ENCODE results near the gene PIK3C2B. TPM values are rescaled to one million over a fixed set of nuclear protein-coding genes. Genes with fewer than 3 reads are reported as not detected.

The PIK3C2B gene
- total RNA-seq, 2 experiments from 2014 or later, result 61.0 to 65.4 TPM

GRCh38 chr1:204473400-204473965 lies 21.1 kb downstream of the PIK3C2B start:
- peaks cover 39% of the 10 kb centered on the region for H3K4me1 Mint-ChIP-seq (ENCODE audit: low read depth)
- DNase-seq, result no peak
- no peak overlapping the region for H3K27ac Mint-ChIP-seq
- peaks cover 13% of the 10 kb centered on the region for H3K36me3 Mint-ChIP-seq (ENCODE audit: low read depth)
- H3K4me3 Mint-ChIP-seq, result no peak overlapping the region
- no peaks in the 10 kb centered on the region for H3K9me3 Mint-ChIP-seq
- CTCF ChIA-PET, result interaction anchor here (0.6 to 1.4 kb wide), 3 partner anchors 13 to 43 kb away, joined by 3 to 4 read pairs (median 4); no protein-coding TSS in a partner anchor
- H3K27me3 Mint-ChIP-seq (ENCODE audit: low read depth), result no peaks in the 10 kb centered on the region
- intact Hi-C loops (cut with micrococcal nuclease), result no loop called here

GRCh38 chr1:204472660-204473059 lies 21.9 kb downstream of the PIK3C2B start:
- DNase-seq, result no peak
- H3K9me3 Mint-ChIP-seq, result no peaks in the 10 kb centered on the region
- intact Hi-C loops (cut with micrococcal nuclease), result no loop called here
- no peaks in the 10 kb centered on the region for H3K27me3 Mint-ChIP-seq (ENCODE audit: low read depth)
- peaks cover 13% of the 10 kb centered on the region for H3K36me3 Mint-ChIP-seq (ENCODE audit: low read depth)
- H3K4me1 Mint-ChIP-seq (ENCODE audit: low read depth), result peaks cover 33% of the 10 kb centered on the region
- H3K4me3 Mint-ChIP-seq, result no peak overlapping the region
- CTCF ChIA-PET, result no interaction called here
- H3K27ac Mint-ChIP-seq, result no peak overlapping the region

DNA sequence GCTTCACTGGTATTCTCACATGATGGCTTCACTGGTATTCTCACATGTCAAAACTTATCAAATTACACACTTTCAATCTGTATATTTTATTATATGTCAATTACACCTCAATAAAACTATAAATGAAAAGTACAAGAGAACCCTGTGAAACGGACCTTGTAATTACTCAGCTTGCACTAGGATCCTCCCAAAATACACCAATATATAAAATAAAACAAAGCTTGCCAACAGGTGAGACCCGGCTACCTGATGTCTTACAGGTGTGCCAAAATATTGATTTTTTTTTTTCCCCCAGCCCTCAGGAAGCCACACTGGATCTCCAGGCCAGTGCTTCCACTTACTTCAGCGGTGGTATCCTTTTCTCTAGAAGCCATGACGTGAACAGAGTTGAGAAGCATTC lies 22.9 kb downstream of the PIK3C2B start:
- intact Hi-C loops (cut with micrococcal nuclease), result no loop called here
- Mint-ChIP-seq H3K9me3 (no peaks in the 10 kb centered on the region), H3K36me3 (ENCODE audit: low read depth) (peaks cover 13% of the 10 kb centered on the region), H3K4me3 (no peak overlapping the region), H3K27me3 (ENCODE audit: low read depth) (no peaks in the 10 kb centered on the region), H3K27ac (no peak overlapping the region), H3K4me1 (ENCODE audit: low read depth) (peaks cover 25% of the 10 kb centered on the region)
- CTCF ChIA-PET, result interaction anchor here (1.3 kb wide), 1 partner anchor 21 kb away, joined by 4 read pairs; no protein-coding TSS in a partner anchor
- no peak for DNase-seq

DNA sequence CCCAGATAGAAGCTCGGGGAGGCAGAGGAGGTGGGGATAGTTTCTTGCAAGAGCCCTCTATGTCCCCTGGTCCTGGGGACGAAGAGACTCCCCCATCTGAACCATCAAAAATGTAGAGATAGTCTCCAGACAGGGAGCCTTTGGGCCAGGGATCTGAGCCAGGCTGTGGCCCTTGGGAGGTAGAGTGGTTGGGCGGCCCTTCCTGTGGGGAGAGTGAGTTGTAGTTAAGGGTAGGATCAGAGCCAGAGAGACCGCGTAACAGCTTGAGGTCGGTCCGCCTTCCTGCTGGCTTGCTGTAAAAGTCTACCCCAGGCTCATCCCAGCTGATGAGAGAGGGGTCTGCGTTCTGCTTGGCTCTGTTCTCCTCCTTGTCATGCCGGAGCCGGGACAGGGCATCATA lies 25.3 kb downstream of the PIK3C2B start:
- no peak for DNase-seq
- CTCF ChIA-PET, result interaction anchor here (0.7 to 2.1 kb wide), 2 partner anchors 24 to 45 kb away, joined by 3 to 6 read pairs; partner anchors contain the start of gene PIK3C2B
- H3K4me3 Mint-ChIP-seq, result no peak overlapping the region
- no peaks in the 10 kb centered on the region for H3K27me3 Mint-ChIP-seq (ENCODE audit: low read depth)
- H3K36me3 Mint-ChIP-seq (ENCODE audit: low read depth), result peaks cover 13% of the 10 kb centered on the region
- H3K27ac Mint-ChIP-seq, result no peak overlapping the region
- intact Hi-C loops (cut with micrococcal nuclease), result no loop called here
- no peaks in the 10 kb centered on the region for H3K9me3 Mint-ChIP-seq
- H3K4me1 Mint-ChIP-seq (ENCODE audit: low read depth), result peaks cover 26% of the 10 kb centered on the region

DNA sequence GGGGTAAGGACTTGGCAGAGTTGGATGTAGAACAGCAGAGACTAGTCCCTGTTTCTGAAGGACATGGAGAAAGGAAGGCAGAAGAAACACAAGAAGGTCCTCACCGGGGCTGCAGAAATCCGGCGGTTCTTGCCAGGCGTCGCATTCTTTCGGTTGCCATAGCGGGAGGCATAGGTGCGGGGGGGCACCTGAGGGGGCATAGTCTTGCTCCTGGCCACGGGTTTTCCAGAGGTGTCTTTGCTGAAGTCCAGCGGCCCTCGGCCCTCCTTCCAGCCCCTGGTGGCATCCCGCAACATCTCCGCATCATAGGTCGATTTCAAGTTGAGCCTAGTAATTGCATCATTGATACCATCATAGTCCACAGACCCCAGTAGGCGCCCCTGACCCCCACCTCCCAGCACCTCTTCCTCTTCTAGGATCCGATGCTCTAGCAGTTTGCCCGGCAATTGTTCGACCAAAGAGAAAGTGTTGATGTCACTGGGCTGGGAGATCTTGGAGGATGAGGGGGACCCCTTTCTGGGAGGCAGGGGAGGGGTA lies 25.8 kb downstream of the PIK3C2B start:
- Mint-ChIP-seq H3K4me3 (no peak overlapping the region), H3K36me3 (ENCODE audit: low read depth) (peaks cover 17% of the 10 kb centered on the region), H3K4me1 (ENCODE audit: low read depth) (peaks cover 29% of the 10 kb centered on the region), H3K27ac (no peak overlapping the region), H3K9me3 (no peaks in the 10 kb centered on the region), H3K27me3 (ENCODE audit: low read depth) (no peaks in the 10 kb centered on the region)
- no peak for DNase-seq
- intact Hi-C loops (cut with micrococcal nuclease), result no loop called here
- CTCF ChIA-PET, result interaction anchor here (0.7 to 2.1 kb wide), 2 partner anchors 25 to 46 kb away, joined by 3 to 6 read pairs; partner anchors contain the start of gene PIK3C2B

DNA sequence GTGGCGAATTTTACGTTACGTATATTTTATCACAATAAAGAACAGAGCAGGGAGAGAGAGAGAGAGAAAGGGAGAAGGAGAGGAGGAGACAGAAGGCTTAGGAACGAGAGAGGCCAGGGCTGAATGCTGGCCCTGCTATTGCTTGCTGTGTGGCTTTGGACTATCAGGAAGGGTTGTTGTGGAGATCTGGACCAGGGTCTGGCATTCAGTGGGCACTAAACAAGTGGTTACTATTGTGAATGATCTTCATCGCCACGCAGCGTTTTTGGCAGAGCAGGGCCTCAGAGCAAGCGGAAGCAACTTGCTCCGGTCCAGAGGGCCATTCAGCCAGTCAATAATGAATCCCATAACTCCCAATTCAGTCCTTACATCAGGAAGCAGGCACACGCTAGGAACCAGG lies 26.4 kb downstream of the PIK3C2B start:
- Mint-ChIP-seq H3K27ac (no peak overlapping the region), H3K36me3 (ENCODE audit: low read depth) (peaks cover 18% of the 10 kb centered on the region), H3K4me3 (no peak overlapping the region), H3K4me1 (ENCODE audit: low read depth) (peaks cover 35% of the 10 kb centered on the region), H3K9me3 (no peaks in the 10 kb centered on the region), H3K27me3 (ENCODE audit: low read depth) (no peaks in the 10 kb centered on the region)
- DNase-seq, result no peak
- intact Hi-C loops (cut with micrococcal nuclease), result no loop called here
- CTCF ChIA-PET, result interaction anchor here (1.9 kb wide), 1 partner anchor 11 kb away, joined by 4 read pairs; no protein-coding TSS in a partner anchor

- CTCF ChIA-PET, result interaction anchor here (0.6 to 2.1 kb wide), 9 partner anchors 10 to 340 kb away, joined by 3 to 10 read pairs (median 4); no protein-coding TSS in a partner anchor
- Mint-ChIP-seq H3K4me3 (no peak overlapping the region), H3K27ac (peak overlapping the region; percentile 31), H3K36me3 (ENCODE audit: low read depth) (peaks cover 22% of the 10 kb centered on the region), H3K27me3 (ENCODE audit: low read depth) (no peaks in the 10 kb centered on the region), H3K9me3 (no peaks in the 10 kb centered on the region), H3K4me1 (ENCODE audit: low read depth) (peaks cover 48% of the 10 kb centered on the region)
- intact Hi-C loops (cut with micrococcal nuclease), result no loop called here
- no peak for DNase-seq
These were observed 27.9 kb downstream of the PIK3C2B start for GRCh38 chr1:204466416-204467405.

- H3K9me3 Mint-ChIP-seq, result no peaks in the 10 kb centered on the region
- intact Hi-C loops (cut with micrococcal nuclease), result loop anchor here (2.0 kb wide), 1 partner anchor 19 kb away; no protein-coding TSS in a partner anchor
- H3K4me1 Mint-ChIP-seq (ENCODE audit: low read depth), result peaks cover 58% of the 10 kb centered on the region
- H3K27me3 Mint-ChIP-seq (ENCODE audit: low read depth), result no peaks in the 10 kb centered on the region
- no peak overlapping the region for H3K4me3 Mint-ChIP-seq
- no peak for DNase-seq
- H3K36me3 Mint-ChIP-seq (ENCODE audit: low read depth), result peaks cover 28% of the 10 kb centered on the region
- CTCF ChIA-PET, result interaction anchor here (0.7 to 2.1 kb wide), 6 partner anchors 11 to 68 kb away, joined by 3 to 10 read pairs (median 4); no protein-coding TSS in a partner anchor
- H3K27ac Mint-ChIP-seq, result peak overlapping the region; percentile 76
These were observed 28.8 kb downstream of the PIK3C2B start for GRCh38 chr1:204465546-204466415.

GRCh38 chr1:204464701-204465100 lies 29.9 kb downstream of the PIK3C2B start:
- intact Hi-C loops (cut with micrococcal nuclease), result loop anchor here (1.0 to 2.0 kb wide), 3 partner anchors 11 to 30 kb away; partner anchors contain the start of gene PIK3C2B
- Mint-ChIP-seq H3K9me3 (no peaks in the 10 kb centered on the region), H3K4me3 (no peak overlapping the region), H3K27me3 (ENCODE audit: low read depth) (no peaks in the 10 kb centered on the region), H3K27ac (peak overlapping the region; percentile 76), H3K4me1 (ENCODE audit: low read depth) (peaks cover 59% of the 10 kb centered on the region), H3K36me3 (ENCODE audit: low read depth) (peaks cover 34% of the 10 kb centered on the region)
- no peak for DNase-seq
- CTCF ChIA-PET, result interaction anchor here (1.1 to 2.1 kb wide), 3 partner anchors 14 to 66 kb away, joined by 3 to 10 read pairs (median 4); no protein-coding TSS in a partner anchor

DNA sequence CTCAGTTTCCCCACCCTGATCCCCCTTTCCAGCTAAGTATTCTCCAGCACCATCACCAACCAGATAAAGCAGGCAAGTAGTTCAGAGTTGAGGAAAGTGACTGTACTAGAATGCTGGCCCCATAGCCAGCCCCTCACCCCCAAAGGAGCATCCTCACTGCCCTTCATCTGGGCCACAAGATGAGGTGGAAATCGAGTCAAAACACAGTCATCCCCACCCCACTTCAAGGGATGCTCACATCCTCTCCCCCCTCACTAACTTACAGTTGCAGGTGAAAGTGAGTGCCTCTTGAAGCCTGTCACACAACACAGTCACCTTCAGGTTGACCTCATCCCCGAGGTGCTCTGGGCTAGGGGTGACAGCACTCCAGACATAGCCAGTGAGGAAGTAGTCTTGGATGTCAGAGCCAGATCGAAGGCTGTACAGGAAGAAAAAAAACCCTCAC lies 30.4 kb downstream of the PIK3C2B start:
- H3K4me3 Mint-ChIP-seq, result peak overlapping the region; percentile 19

More for the DNA sequence above, 30.4 kb downstream of the PIK3C2B start:
- Mint-ChIP-seq H3K4me1 (ENCODE audit: low read depth) (peaks cover 61% of the 10 kb centered on the region), H3K27ac (peak overlapping the region; percentile 76), H3K36me3 (ENCODE audit: low read depth) (peaks cover 34% of the 10 kb centered on the region), H3K27me3 (ENCODE audit: low read depth) (no peaks in the 10 kb centered on the region), H3K9me3 (no peaks in the 10 kb centered on the region)
- intact Hi-C loops (cut with micrococcal nuclease), result loop anchor here (1.0 to 2.0 kb wide), 3 partner anchors 11 to 30 kb away; partner anchors contain the start of gene PIK3C2B
- peak; percentile 71 for DNase-seq
- CTCF ChIA-PET, result interaction anchor here (1.1 to 3.0 kb wide), 4 partner anchors 13 to 66 kb away, joined by 3 to 9 read pairs (median 4); no protein-coding TSS in a partner anchor
